HEK293 (cell line): ENCODE data around the gene RAP2B.

Source experiments
- CTCF ChIA-PET: fragments of 350-600 bp; formaldehyde crosslinking; extraction: SDS; loops from one replicate; lab custom pipeline; 2021; ENCODE audit warnings: antibody characterized with exemption; lab: Yijun Ruan, JAX
- POLR2A ChIA-PET: fragments of 300-600 bp; formaldehyde crosslinking; extraction: SDS; loops from one replicate; lab custom pipeline; 2020; ENCODE audit warnings: antibody characterized with exemption, inconsistent platforms; lab: Yijun Ruan, JAX
- H3K27ac ChIP-seq: fragments of 200-500 bp; sonication (Bioruptor generic); 2 replicates; pipeline ENCODE4 v1.5.1; 2014; ENCODE audit warnings: low read depth, low read length, control low read depth, inconsistent platforms; ENCODE audit errors: extremely low read depth
- H3K36me3 ChIP-seq, 2 experiments: fragments of 200-500 bp in 1 of 2; sonication (Bioruptor generic) in 1 of 2; 1 replicate in 1 of 2; 2 replicates in 1 of 2; pipeline ENCODE4 v1.5.1; 2014 to 2017; ENCODE audit warnings: inconsistent platforms in 2 of 2, low read length in 2 of 2; ENCODE audit not compliant: control insufficient read depth in 2 of 2, insufficient read depth in 1 of 2
- H3K4me1 ChIP-seq: fragments of 200-500 bp; sonication (Bioruptor generic); 2 replicates; pipeline ENCODE4 v1.5.1; 2014; ENCODE audit warnings: mild to moderate bottlenecking, low read length, inconsistent platforms; ENCODE audit not compliant: control insufficient read depth, insufficient read depth
- H3K4me3 ChIP-seq: 2 replicates; pipeline ENCODE4 v1.5.1; 2011; ENCODE audit warnings: low read depth, mild to moderate bottlenecking, control low read depth, low read length, moderate library complexity
- H3K9me3 ChIP-seq: fragments of 200-500 bp; sonication (Bioruptor generic); 2 replicates; pipeline ENCODE4 v1.5.1; 2014; ENCODE audit warnings: low read depth, low read length, inconsistent platforms; ENCODE audit not compliant: control insufficient read depth, insufficient read depth
- GLIS2 ChIP-seq: fragments of 450-650 bp; formaldehyde crosslinking; IDR thresholded peaks from 2 replicates; pipeline ENCODE4 v1.5.1; 2016; ENCODE audit warnings: missing biosample characterization, missing genetic modification characterization
- OSR2 ChIP-seq: fragments of 450-650 bp; formaldehyde crosslinking; IDR thresholded peaks from 2 replicates; pipeline ENCODE4 v1.5.1; 2016; ENCODE audit warnings: missing biosample characterization, missing genetic modification characterization
- OVOL3 ChIP-seq: fragments of 450-650 bp; formaldehyde crosslinking; IDR thresholded peaks from 2 replicates; pipeline ENCODE4 v1.5.1; 2016; ENCODE audit warnings: missing biosample characterization, missing genetic modification characterization
- SETDB1 ChIP-seq: IDR thresholded peaks from one replicate; pipeline ENCODE4 v1.6.1; 2017; ENCODE audit warnings: mild to moderate bottlenecking, low read length, moderate library complexity, mixed read lengths; ENCODE audit not compliant: insufficient read length
- WT1 ChIP-seq: fragments of 450-650 bp; formaldehyde crosslinking; IDR thresholded peaks from 2 replicates; pipeline ENCODE4 v1.5.1; 2016; ENCODE audit warnings: missing biosample characterization, missing genetic modification characterization
- ZFP3 ChIP-seq: fragments of 450-650 bp; formaldehyde crosslinking; IDR thresholded peaks from 2 replicates; pipeline ENCODE4 v1.5.1; 2016; ENCODE audit warnings: low read depth, missing biosample characterization, missing genetic modification characterization
- ZNF10 ChIP-seq: fragments of 450-650 bp; formaldehyde crosslinking; IDR thresholded peaks from 2 replicates; pipeline ENCODE4 v1.5.1; 2017; ENCODE audit warnings: missing biosample characterization, missing genetic modification characterization
- ZNF146 ChIP-seq: fragments of 450-650 bp; formaldehyde crosslinking; IDR thresholded peaks from 2 replicates; pipeline ENCODE4 v1.5.1; 2016; ENCODE audit warnings: missing biosample characterization, missing genetic modification characterization
- ZNF155 ChIP-seq: fragments of 450-650 bp; formaldehyde crosslinking; IDR thresholded peaks from 2 replicates; pipeline ENCODE4 v1.5.1; 2016; ENCODE audit warnings: missing biosample characterization, missing genetic modification characterization
- ZNF248 ChIP-seq: fragments of 450-650 bp; formaldehyde crosslinking; IDR thresholded peaks from 2 replicates; pipeline ENCODE4 v1.5.1; 2017; ENCODE audit warnings: missing biosample characterization, missing genetic modification characterization
- ZNF274 ChIP-seq, 2 experiments: fragments of 200-500 bp in 1 of 2; fragments of 450-650 bp in 1 of 2; sonication (Bioruptor generic) in 1 of 2; formaldehyde crosslinking in 1 of 2; IDR thresholded peaks; 2 replicates each; pipeline versions ENCODE4 v1.5.1 to v1.6.1; 2014 to 2016; ENCODE audit warnings: borderline replicate concordance in 1 of 2, inconsistent platforms in 1 of 2, low read length in 1 of 2, missing biosample characterization in 1 of 2, missing genetic modification characterization in 1 of 2
- ZNF324 ChIP-seq: fragments of 450-650 bp; formaldehyde crosslinking; IDR thresholded peaks from 2 replicates; pipeline ENCODE4 v1.5.1; 2016; ENCODE audit warnings: missing biosample characterization, missing genetic modification characterization
- ZNF473 ChIP-seq: fragments of 450-650 bp; formaldehyde crosslinking; IDR thresholded peaks from 2 replicates; pipeline ENCODE4 v1.5.1; 2017; ENCODE audit warnings: missing biosample characterization, missing genetic modification characterization
- ZNF529 ChIP-seq: fragments of 450-650 bp; formaldehyde crosslinking; IDR thresholded peaks from 2 replicates; pipeline ENCODE4 v1.5.1; 2017; ENCODE audit warnings: missing genetic modification characterization, missing biosample characterization; ENCODE audit not compliant: insufficient replicate concordance
- ZNF548 ChIP-seq: fragments of 450-650 bp; formaldehyde crosslinking; IDR thresholded peaks from 2 replicates; pipeline ENCODE4 v1.5.1; 2016; ENCODE audit warnings: missing biosample characterization, missing genetic modification characterization
- ZNF580 ChIP-seq: fragments of 450-650 bp; formaldehyde crosslinking; IDR thresholded peaks from 2 replicates; pipeline ENCODE4 v1.5.1; 2016; ENCODE audit warnings: missing biosample characterization, missing genetic modification characterization
- ZNF660 ChIP-seq: fragments of 450-650 bp; IDR thresholded peaks from 2 replicates; pipeline ENCODE4 v1.5.1; 2018; ENCODE audit warnings: missing biosample characterization, mild to moderate bottlenecking, missing genetic modification characterization
- ZNF701 ChIP-seq: fragments of 450-650 bp; formaldehyde crosslinking; IDR thresholded peaks from 2 replicates; pipeline ENCODE4 v1.5.1; 2016; ENCODE audit warnings: missing biosample characterization, missing genetic modification characterization
- ZNF707 ChIP-seq: fragments of 450-650 bp; formaldehyde crosslinking; IDR thresholded peaks from 2 replicates; pipeline ENCODE4 v1.5.1; 2016; ENCODE audit warnings: missing biosample characterization, missing genetic modification characterization

RAP2B gene

DNA sequence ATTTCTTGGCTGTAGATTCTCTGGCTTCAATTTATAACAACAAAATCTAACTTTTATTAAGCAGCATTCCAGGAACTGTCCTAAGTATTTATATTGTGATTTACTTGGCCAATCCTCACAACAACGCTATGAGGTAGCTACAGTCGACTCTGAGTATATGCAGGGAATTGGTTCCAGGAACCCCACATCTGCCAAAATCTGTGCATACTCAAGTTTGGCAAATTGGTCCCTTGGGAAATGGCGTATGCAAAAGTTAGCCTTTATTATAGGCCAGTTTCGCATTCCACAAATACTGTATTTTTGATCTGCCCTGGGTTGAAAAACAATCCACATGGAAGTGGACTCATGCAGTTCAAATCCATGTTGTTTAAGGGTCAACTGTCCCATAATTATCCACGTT is 53.9 kb downstream of the RAP2B start (continued):
- TF ChIP-seq GLIS2 (tag by site-specific recombination): no peak
- no peak for TF ChIP-seq ZNF155 (tag by site-specific recombination)
- no peak for TF ChIP-seq ZNF660 (tag by site-specific recombination)
- TF ChIP-seq ZNF248 (tag by site-specific recombination): no peak
- TF ChIP-seq ZNF707 (tag by site-specific recombination): no peak
- no peak for TF ChIP-seq ZNF701
- no peak for TF ChIP-seq ZNF324 (tag by site-specific recombination)
- no peak for TF ChIP-seq ZNF580 (tag by site-specific recombination)
- no peak for TF ChIP-seq SETDB1
- no peak for TF ChIP-seq ZNF529 (tag by site-specific recombination)
- TF ChIP-seq ZFP3 (tag by site-specific recombination): no peak
- TF ChIP-seq OSR2 (tag by site-specific recombination): no peak

DNA sequence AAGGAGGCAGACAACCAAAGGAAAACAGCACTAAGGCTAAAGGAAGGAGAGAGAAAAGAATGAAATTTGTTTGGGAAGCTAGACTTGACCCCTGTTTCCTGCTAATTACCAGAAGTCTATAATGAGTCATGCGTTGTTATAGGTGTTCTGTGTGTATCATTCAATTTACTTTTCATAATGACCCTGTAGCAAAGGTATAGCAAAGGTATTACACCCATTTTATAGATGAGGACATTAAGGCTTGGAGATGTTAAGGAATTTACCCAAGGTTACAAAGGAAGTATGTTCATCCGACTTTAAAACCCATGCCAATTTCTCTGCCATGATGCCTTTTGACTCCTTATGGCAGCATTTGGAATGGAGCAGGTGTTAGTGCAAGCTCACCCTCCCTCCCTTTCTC is 54.9 kb downstream of the RAP2B start:
- Histone ChIP-seq H3K36me3 (no peaks in the 10 kb centered on the region), H3K27ac (no peak overlapping the region), H3K4me1 (no peaks in the 10 kb centered on the region), H3K4me3 (no peak overlapping the region), H3K9me3 (no peaks in the 10 kb centered on the region)
- TF ChIP-seq ZNF548: no peak
- no peak for TF ChIP-seq ZNF10 (tag by site-specific recombination)
- no peak for TF ChIP-seq WT1 (tag by site-specific recombination)
- TF ChIP-seq ZNF660 (tag by site-specific recombination): no peak
- POLR2A ChIA-PET: interaction anchor here (0.6 kb wide), 1 partner anchor 108 kb away, joined by 5 read pairs; no protein-coding TSS in a partner anchor
- CTCF ChIA-PET: no interaction called here

DNA sequence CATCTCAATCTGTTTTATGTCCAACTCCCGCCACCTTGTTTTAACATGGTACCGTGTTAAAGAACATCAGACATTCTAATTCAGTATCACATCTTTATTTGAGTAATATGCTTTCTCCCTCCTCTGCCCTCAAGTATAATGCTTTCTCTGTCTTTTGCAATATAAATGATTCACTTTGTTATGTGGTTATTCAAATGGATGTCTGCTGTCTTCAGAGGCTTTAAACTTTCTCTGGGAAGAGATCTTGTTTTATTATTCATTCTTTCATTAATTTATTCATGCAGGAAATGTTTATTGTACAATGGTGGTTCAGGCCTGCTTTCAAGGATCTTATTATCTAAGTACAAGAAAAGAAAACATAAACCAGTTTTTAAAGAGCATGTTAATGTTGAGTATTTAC is 57.1 kb downstream of the RAP2B start:
- Histone ChIP-seq H3K9me3 (no peaks in the 10 kb centered on the region), H3K4me1 (no peaks in the 10 kb centered on the region), H3K36me3 (no peaks in the 10 kb centered on the region), H3K4me3 (no peak overlapping the region), H3K27ac (no peak overlapping the region)
- ChIA-PET POLR2A (no interaction called here), CTCF (no interaction called here)
- TF ChIP-seq OVOL3 (tag by site-specific recombination): no peak
- no peak for TF ChIP-seq ZNF473 (tag by site-specific recombination)
- no peak for TF ChIP-seq ZNF274 (IDR thresholded peaks at IDR 0.05; ENCODE audit: low read length)
- TF ChIP-seq ZNF274 (tag by site-specific recombination; IDR thresholded peaks at IDR 0.05; ENCODE audit: borderline replicate concordance): no peak
- TF ChIP-seq ZNF146 (tag by site-specific recombination): no peak
